Panc1 (cell line): Measurements from ENCODE around the gene LMBRD2. TPM values are rescaled to one million over a fixed set of nuclear protein-coding genes. Genes with fewer than 3 reads are reported as not detected.
A peak's percentile ranks its signal among the peaks of the same experiment; 100 is the strongest.

Experiments
- ATAC-seq: fragments of 200-7000 bp; cut with Tn5 transposase; 2 replicates; pipeline ENCODE4 v1.9.1; 2020; ENCODE audit warnings: mild to moderate bottlenecking, moderate library complexity
- BruUV-seq: library from RNA; stranded (reverse); fragments of 400-500 nt; replicated peaks from 2 replicates; lab custom pipeline; 2021; lab: Mats Ljungman, UMichigan
- CTCF ChIA-PET: fragments of 300-600 bp; sonication (Branson Sonifier 250); formaldehyde crosslinking; loops from one replicate; lab custom pipeline; 2022; ENCODE audit warnings: antibody characterized with exemption; lab: Charles Lee
- POLR2A ChIA-PET: fragments of 300-600 bp; sonication (Branson Sonifier 250); formaldehyde crosslinking; loops from one replicate; lab custom pipeline; 2022; ENCODE audit warnings: antibody characterized with exemption; lab: Charles Lee
- DNase-seq: peaks from one replicate; pipeline ENCODE4 v3.0.0-alpha.2; 2010; ENCODE audit warnings: low read depth, low spot score
- H3K27ac ChIP-seq: 2 replicates; pipeline ENCODE4 v1.5.1; 2011; ENCODE audit warnings: mild to moderate bottlenecking, low read length, inconsistent platforms
- H3K27me3 ChIP-seq: fragments of 200-500 bp; sonication (Bioruptor generic); 2 replicates; pipeline ENCODE4 v1.6.0; 2014; ENCODE audit warnings: low read length, inconsistent platforms; ENCODE audit not compliant: control insufficient read depth, insufficient read depth
- H3K36me3 ChIP-seq: fragments of 200-500 bp; sonication (Bioruptor generic); 2 replicates; pipeline ENCODE4 v1.5.1; 2014; ENCODE audit warnings: inconsistent platforms, mild to moderate bottlenecking, low read length, moderate library complexity; ENCODE audit not compliant: control insufficient read depth, insufficient read depth
- H3K4me1 ChIP-seq: 2 replicates; pipeline ENCODE4 v1.5.1; 2011; ENCODE audit warnings: inconsistent platforms, mild to moderate bottlenecking, low read length, moderate library complexity; ENCODE audit not compliant: control insufficient read depth, insufficient read depth
- H3K4me3 ChIP-seq, 2 experiments: 2 replicates each; pipeline ENCODE4 v1.5.1; 2011 to 2012; ENCODE audit warnings: low read depth in 2 of 2, low read length in 2 of 2, mild to moderate bottlenecking in 2 of 2, inconsistent platforms in 1 of 2, moderate library complexity in 1 of 2
- H3K9me3 ChIP-seq: fragments of 200-500 bp; sonication (Bioruptor generic); 2 replicates; pipeline ENCODE4 v1.5.1; 2014; ENCODE audit warnings: low read depth, mild to moderate bottlenecking, inconsistent platforms, low read length, moderate library complexity; ENCODE audit not compliant: control insufficient read depth, insufficient read depth
- CTCF ChIP-seq: fragments of 450-650 bp; IDR thresholded peaks from 2 replicates; pipeline ENCODE4 v1.5.1; 2017; ENCODE audit warnings: mild to moderate bottlenecking
- POLR2AphosphoS5 ChIP-seq: IDR thresholded peaks from 2 replicates; pipeline ENCODE4 v1.6.1; 2012; ENCODE audit warnings: mild to moderate bottlenecking, low read depth, low read length, moderate library complexity
- SIN3A ChIP-seq: IDR thresholded peaks from 2 replicates; pipeline ENCODE4 v1.6.1; 2012; ENCODE audit warnings: low read depth, mild to moderate bottlenecking, low read length, moderate library complexity, borderline replicate concordance; ENCODE audit not compliant: insufficient read depth
- TCF7L2 ChIP-seq: IDR thresholded peaks from 2 replicates; pipeline ENCODE4 v1.6.1; 2011; ENCODE audit warnings: mild to moderate bottlenecking, low read depth, low read length, inconsistent platforms
- in situ Hi-C: cut with HindIII; loops from 2 replicates; pipeline ENCODE4 v1.10.0; 2016; ENCODE audit warnings: low sequenced_read_pairs, low pct_unique_long_range_greater_than_20kb
- intact Hi-C: fragments of 100-400 bp; cut with micrococcal nuclease; formaldehyde crosslinking; loops from one replicate; pipeline ENCODE4 v1.10.0; 2022; ENCODE audit not compliant: unreplicated experiment
- total RNA-seq: library from RNA; stranded (reverse); gene quantifications from one replicate; pipeline ENCODE4 v1.2.1, GENCODE V29; 2021; ENCODE audit not compliant: unreplicated experiment
- TF ChIP-seq, protein P1 (sequence below), 2 experiments: IDR thresholded peaks; 2 replicates each; pipeline ENCODE4 v1.6.1; 2011 to 2012; ENCODE audit warnings: low read depth in 2 of 2, control low read depth in 1 of 2, low read length in 1 of 2, mild to moderate bottlenecking in 1 of 2, moderate library complexity in 1 of 2; ENCODE audit not compliant: insufficient read depth in 1 of 2

The LMBRD2 gene
- total RNA-seq, 1 experiment from 2014 or later = 7.1 TPM

GRCh38 chr5:36073595-36074216 is 78.0 kb downstream of the LMBRD2 start:
- BruUV-seq = no TSS peak
- Histone ChIP-seq H3K27ac (no peak overlapping the region), H3K27me3 (peaks cover 8% of the 10 kb centered on the region), H3K4me3 (no peak overlapping the region), H3K4me1 (no peaks in the 10 kb centered on the region), H3K36me3 (no peaks in the 10 kb centered on the region), H3K9me3 (no peaks in the 10 kb centered on the region)
- ATAC-seq = peak; percentile 62
- intact Hi-C loops = no loop called here
- ChIA-PET CTCF (no interaction called here), POLR2A (no interaction called here)
- no peak for DNase-seq
- TF ChIP-seq TCF7L2 (no peak), CTCF (peak; percentile 46)
- TF ChIP-seq, protein P1, sequence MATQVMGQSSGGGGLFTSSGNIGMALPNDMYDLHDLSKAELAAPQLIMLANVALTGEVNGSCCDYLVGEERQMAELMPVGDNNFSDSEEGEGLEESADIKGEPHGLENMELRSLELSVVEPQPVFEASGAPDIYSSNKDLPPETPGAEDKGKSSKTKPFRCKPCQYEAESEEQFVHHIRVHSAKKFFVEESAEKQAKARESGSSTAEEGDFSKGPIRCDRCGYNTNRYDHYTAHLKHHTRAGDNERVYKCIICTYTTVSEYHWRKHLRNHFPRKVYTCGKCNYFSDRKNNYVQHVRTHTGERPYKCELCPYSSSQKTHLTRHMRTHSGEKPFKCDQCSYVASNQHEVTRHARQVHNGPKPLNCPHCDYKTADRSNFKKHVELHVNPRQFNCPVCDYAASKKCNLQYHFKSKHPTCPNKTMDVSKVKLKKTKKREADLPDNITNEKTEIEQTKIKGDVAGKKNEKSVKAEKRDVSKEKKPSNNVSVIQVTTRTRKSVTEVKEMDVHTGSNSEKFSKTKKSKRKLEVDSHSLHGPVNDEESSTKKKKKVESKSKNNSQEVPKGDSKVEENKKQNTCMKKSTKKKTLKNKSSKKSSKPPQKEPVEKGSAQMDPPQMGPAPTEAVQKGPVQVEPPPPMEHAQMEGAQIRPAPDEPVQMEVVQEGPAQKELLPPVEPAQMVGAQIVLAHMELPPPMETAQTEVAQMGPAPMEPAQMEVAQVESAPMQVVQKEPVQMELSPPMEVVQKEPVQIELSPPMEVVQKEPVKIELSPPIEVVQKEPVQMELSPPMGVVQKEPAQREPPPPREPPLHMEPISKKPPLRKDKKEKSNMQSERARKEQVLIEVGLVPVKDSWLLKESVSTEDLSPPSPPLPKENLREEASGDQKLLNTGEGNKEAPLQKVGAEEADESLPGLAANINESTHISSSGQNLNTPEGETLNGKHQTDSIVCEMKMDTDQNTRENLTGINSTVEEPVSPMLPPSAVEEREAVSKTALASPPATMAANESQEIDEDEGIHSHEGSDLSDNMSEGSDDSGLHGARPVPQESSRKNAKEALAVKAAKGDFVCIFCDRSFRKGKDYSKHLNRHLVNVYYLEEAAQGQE (IDR thresholded peaks at IDR 0.05; ENCODE audit: insufficient read depth in 1 of 2, low read depth in 2 of 2, low read length in 1 of 2) = no peak
- in situ Hi-C loops = no loop called here

DNA sequence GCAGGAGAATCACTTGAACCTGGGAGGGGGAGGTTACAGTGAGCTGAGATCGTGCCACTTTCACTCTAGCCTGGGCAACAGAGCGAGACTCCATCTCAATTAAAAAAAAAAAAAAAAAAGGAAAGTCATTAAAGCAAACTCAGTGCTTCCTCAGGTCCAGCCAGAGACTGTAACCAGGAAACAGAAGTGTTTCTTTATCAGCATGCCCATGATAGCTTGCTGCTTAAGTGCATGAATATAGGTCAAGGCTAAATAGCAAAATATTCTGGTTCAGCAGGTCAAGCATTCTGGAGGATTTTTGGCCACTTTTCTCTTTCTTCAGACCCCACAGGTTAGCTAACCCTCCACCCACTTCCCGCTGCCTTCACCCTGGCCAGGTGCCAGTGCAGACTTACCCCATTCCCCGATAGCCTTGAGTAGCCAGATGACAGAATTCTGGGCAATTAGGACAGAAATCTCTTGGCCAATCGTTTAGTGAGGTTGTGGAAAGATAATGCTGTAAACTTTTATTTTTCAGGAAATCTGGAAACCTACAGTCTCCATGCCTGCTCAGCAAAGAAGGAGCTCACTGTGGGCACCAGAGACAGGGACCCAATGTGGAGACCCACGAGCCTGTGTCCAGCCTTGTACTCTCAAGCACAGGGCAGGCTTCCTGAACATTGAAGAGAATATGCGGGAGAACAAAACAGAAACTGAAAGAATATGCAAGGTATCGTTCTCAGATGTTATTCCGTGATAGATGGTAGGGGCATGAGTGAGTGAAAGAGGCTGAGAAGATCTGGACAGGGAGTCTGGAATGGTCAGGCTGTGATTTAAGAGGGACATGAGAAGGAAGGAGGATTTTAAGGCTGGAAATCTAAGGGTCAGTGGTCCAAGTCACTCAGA is 80.8 kb downstream of the LMBRD2 start:
- H3K27me3 ChIP-seq = peaks cover 10% of the 10 kb centered on the region
- CTCF ChIA-PET = no interaction called here
- TF ChIP-seq TCF7L2 = no peak
- no peak for TF ChIP-seq SIN3A
- TF ChIP-seq CTCF = no peak
- TF ChIP-seq POLR2AphosphoS5 = no peak
- H3K9me3 ChIP-seq = no peaks in the 10 kb centered on the region
- H3K4me3 ChIP-seq = peak overlapping the region; percentile 28 to 53
- no peak overlapping the region for H3K27ac ChIP-seq
- H3K4me1 ChIP-seq = no peaks in the 10 kb centered on the region; the same call in 1 of the 2 replicates
- DNase-seq = no peak
- POLR2A ChIA-PET = no interaction called here
- intact Hi-C loops (no loop called here), in situ Hi-C loops (no loop called here)
- ATAC-seq = peak; percentile 66
- H3K36me3 ChIP-seq = no peaks in the 10 kb centered on the region
- no TSS peak for BruUV-seq
